Measurements from ENCODE around the gene LRP2.

Gene LRP2

DNA sequence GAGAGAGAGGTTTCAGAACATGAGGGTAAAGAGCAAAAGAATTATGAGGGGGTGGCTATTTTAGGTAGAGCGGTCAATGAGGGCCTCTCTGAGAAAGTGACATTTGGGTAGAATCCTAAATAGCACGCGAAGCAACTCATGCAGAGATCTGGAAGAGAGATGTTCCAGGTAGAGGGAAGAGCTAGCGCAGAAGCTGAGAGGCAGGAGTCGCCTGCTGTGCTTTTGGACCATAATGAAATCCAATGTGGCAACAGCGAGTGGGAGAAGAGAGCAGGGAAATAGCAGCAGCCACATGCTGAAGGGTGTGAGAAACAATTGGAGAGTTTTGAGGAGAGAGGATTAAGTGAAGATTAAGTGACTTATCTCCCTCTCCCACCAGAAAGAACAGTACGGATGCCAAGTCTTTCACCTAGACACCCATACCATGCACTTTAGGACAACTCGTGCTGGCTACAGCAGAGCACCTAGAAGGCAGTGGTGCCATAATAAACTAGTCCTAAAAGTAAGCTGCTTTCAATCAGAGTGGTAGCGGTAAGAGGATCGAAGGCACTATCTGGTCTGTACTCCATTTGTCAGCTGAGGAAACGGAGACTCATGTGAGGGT is 129.7 kb downstream of the LRP2 start:
- Histone ChIP-seq H3K23ac (ENCODE audit: low read length in 2 of 2) (no peak overlapping the region), H2BK12ac (ENCODE audit: low read length in 2 of 2) (no peak overlapping the region), H3K9me3 (ENCODE audit: control insufficient read depth, low read length) (no peaks in the 10 kb centered on the region), H3K4me2 (ENCODE audit: low read length, poor library complexity, severe bottlenecking) (no peak overlapping the region), H2AFZ (ENCODE audit: low read depth, low read length) (no peak overlapping the region), H3K4ac (ENCODE audit: low read depth in 1 of 2, low read length in 2 of 2) (no peak overlapping the region), H2BK15ac (ENCODE audit: low read depth, poor library complexity, severe bottlenecking) (no peak overlapping the region), H3K14ac (ENCODE audit: low read length in 2 of 2) (no peak overlapping the region), H3K27me3 (ENCODE audit: control insufficient read depth in 1 of 2, insufficient read depth in 1 of 2, low read length in 2 of 2) (no peaks in the 10 kb centered on the region), H2BK120ac (ENCODE audit: low read depth, low read length) (no peak overlapping the region), H3K79me1 (replicated peaks; ENCODE audit: low read length, poor library complexity, severe bottlenecking) (no peaks in the 10 kb centered on the region), H2AK5ac (ENCODE audit: low read length, severe bottlenecking) (no peak overlapping the region), H3K36me3 (ENCODE audit: control insufficient read depth in 1 of 2, insufficient read depth in 2 of 2, low read depth in 1 of 2, low read length in 2 of 2) (no peaks in the 10 kb centered on the region), H3K18ac (ENCODE audit: low read depth in 1 of 2, low read length in 2 of 2) (no peak overlapping the region), H3K9ac (ENCODE audit: low read length) (no peak overlapping the region), H3K4me1 (ENCODE audit: control insufficient read depth, insufficient read depth, low read depth, low read length) (no peaks in the 10 kb centered on the region), H4K8ac (ENCODE audit: low read length) (no peak overlapping the region), H3K27ac (ENCODE audit: low read length, poor library complexity, severe bottlenecking) (no peak overlapping the region), H4K91ac (ENCODE audit: low read length) (no peak overlapping the region), H2BK5ac (ENCODE audit: low read depth, low read length, poor library complexity, severe bottlenecking) (no peak overlapping the region), H3K4me3 (ENCODE audit: insufficient read depth in 1 of 2, low read depth in 1 of 2, low read length in 2 of 2) (no peak overlapping the region)
- DNase-seq, result no peak
- WGBS, result 92% methylated on average over 10 of the region's 11 CpGs

DNA sequence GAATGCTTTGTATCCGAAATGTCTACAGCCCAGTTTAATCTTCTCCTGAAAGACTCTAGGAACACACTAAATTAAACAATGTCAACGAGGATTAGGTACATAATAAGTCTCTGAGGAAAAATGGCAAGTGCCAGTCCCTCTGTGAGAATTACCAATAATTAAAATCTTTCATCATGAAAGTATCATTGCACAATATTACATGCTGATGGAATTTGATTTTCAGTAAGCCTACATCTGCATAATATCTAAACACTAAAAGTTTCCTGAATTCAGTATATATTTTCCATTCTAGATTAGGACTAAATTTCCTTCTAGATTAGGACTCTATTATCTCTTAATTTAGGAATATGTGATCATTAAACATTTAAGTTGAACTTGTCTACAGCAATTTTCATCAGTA is 132.1 kb downstream of the LRP2 start:
- no peak overlapping the region for H3K27ac ChIP-seq (ENCODE audit: low read length, poor library complexity, severe bottlenecking)
- H3K4me2 ChIP-seq (ENCODE audit: low read length, poor library complexity, severe bottlenecking), result no peak overlapping the region
- no peak overlapping the region for H4K91ac ChIP-seq (ENCODE audit: low read length)
- H2BK120ac ChIP-seq (ENCODE audit: low read depth, low read length), result no peak overlapping the region
- H2BK5ac ChIP-seq (ENCODE audit: low read depth, low read length, poor library complexity, severe bottlenecking), result no peak overlapping the region
- H3K18ac ChIP-seq (ENCODE audit: low read depth in 1 of 2, low read length in 2 of 2), result no peak overlapping the region
- H3K27me3 ChIP-seq (ENCODE audit: control insufficient read depth in 1 of 2, insufficient read depth in 1 of 2, low read length in 2 of 2), result no peaks in the 10 kb centered on the region
- 93% methylated on average over 1 of the region's 2 CpGs for WGBS
- H3K9me3 ChIP-seq (ENCODE audit: control insufficient read depth, low read length), result no peaks in the 10 kb centered on the region
- no peak overlapping the region for H3K23ac ChIP-seq (ENCODE audit: low read length in 2 of 2)
- no peaks in the 10 kb centered on the region for H3K79me1 ChIP-seq (replicated peaks; ENCODE audit: low read length, poor library complexity, severe bottlenecking)
- H3K9ac ChIP-seq (ENCODE audit: low read length), result no peak overlapping the region
- H4K8ac ChIP-seq (ENCODE audit: low read length), result no peak overlapping the region
- H2AFZ ChIP-seq (ENCODE audit: low read depth, low read length), result no peak overlapping the region
- H2AK5ac ChIP-seq (ENCODE audit: low read length, severe bottlenecking), result no peak overlapping the region
- H2BK15ac ChIP-seq (ENCODE audit: low read depth, poor library complexity, severe bottlenecking), result no peak overlapping the region
- no peak overlapping the region for H3K4me3 ChIP-seq (ENCODE audit: insufficient read depth in 1 of 2, low read depth in 1 of 2, low read length in 2 of 2)
- H3K4me1 ChIP-seq (ENCODE audit: control insufficient read depth, insufficient read depth, low read depth, low read length), result no peaks in the 10 kb centered on the region
- no peak overlapping the region for H2BK12ac ChIP-seq (ENCODE audit: low read length in 2 of 2)
- no peak for DNase-seq
- no peaks in the 10 kb centered on the region for H3K36me3 ChIP-seq (ENCODE audit: control insufficient read depth in 1 of 2, insufficient read depth in 2 of 2, low read depth in 1 of 2, low read length in 2 of 2)
- no peak overlapping the region for H3K4ac ChIP-seq (ENCODE audit: low read depth in 1 of 2, low read length in 2 of 2)
- no peak overlapping the region for H3K14ac ChIP-seq (ENCODE audit: low read length in 2 of 2)

DNA sequence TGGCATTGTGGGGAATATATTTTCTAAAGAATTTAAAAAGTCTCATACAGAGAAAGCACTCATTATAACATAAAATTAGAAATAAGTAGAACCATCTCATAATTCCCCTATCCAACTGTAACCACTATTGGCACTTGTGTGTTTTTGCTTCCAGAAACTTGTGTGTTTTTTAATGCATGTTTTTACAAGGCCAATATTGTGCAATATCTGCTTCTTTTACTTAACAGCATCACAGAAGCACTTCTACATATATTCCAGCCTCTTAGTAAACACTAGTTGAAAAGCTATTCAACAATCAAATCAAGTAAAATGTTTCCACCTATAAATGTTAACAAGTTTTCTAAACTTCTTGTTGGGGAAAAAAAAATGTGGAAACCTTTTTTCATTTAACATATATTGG is 132.7 kb downstream of the LRP2 start:
- H2AK5ac ChIP-seq (ENCODE audit: low read length, severe bottlenecking), result no peak overlapping the region
- H2AFZ ChIP-seq (ENCODE audit: low read depth, low read length), result no peak overlapping the region
- H4K8ac ChIP-seq (ENCODE audit: low read length), result no peak overlapping the region

DNA sequence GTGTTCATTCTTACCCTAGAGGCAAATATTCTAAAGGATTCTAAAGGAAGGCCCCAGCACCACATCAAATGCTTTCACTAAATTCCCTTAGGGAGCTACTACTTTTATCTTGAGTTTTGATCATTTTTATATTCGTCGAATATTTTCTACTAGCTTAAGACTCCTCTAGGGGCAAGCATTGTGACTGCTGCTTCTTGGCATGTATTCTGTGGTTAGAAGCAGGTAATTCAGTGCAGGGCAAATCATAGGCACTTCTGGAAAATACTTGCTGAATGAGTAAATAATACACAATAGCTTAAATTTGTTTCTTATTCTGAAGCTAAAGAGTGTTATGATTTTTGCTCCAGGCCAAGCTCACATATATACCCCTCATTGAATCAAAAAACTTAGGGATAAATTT is 136.4 kb downstream of the LRP2 start:
- Histone ChIP-seq H2BK5ac (ENCODE audit: low read depth, low read length, poor library complexity, severe bottlenecking) (no peak overlapping the region), H3K27ac (ENCODE audit: low read length, poor library complexity, severe bottlenecking) (no peak overlapping the region), H3K27me3 (ENCODE audit: control insufficient read depth in 1 of 2, insufficient read depth in 1 of 2, low read length in 2 of 2) (no peaks in the 10 kb centered on the region), H3K9me3 (ENCODE audit: control insufficient read depth, low read length) (no peaks in the 10 kb centered on the region), H3K4me1 (ENCODE audit: control insufficient read depth, insufficient read depth, low read depth, low read length) (no peaks in the 10 kb centered on the region), H4K8ac (ENCODE audit: low read length) (no peak overlapping the region), H3K4me3 (ENCODE audit: insufficient read depth in 1 of 2, low read depth in 1 of 2, low read length in 2 of 2) (no peak overlapping the region), H3K4me2 (ENCODE audit: low read length, poor library complexity, severe bottlenecking) (no peak overlapping the region), H3K4ac (ENCODE audit: low read depth in 1 of 2, low read length in 2 of 2) (no peak overlapping the region), H3K79me1 (replicated peaks; ENCODE audit: low read length, poor library complexity, severe bottlenecking) (no peaks in the 10 kb centered on the region), H2BK12ac (ENCODE audit: low read length in 2 of 2) (no peak overlapping the region), H3K9ac (ENCODE audit: low read length) (no peak overlapping the region), H3K14ac (ENCODE audit: low read length in 2 of 2) (no peak overlapping the region), H2BK120ac (ENCODE audit: low read depth, low read length) (no peak overlapping the region), H2AK5ac (ENCODE audit: low read length, severe bottlenecking) (no peak overlapping the region), H2BK15ac (ENCODE audit: low read depth, poor library complexity, severe bottlenecking) (no peak overlapping the region), H3K36me3 (ENCODE audit: control insufficient read depth in 1 of 2, insufficient read depth in 2 of 2, low read depth in 1 of 2, low read length in 2 of 2) (no peaks in the 10 kb centered on the region), H4K91ac (ENCODE audit: low read length) (no peak overlapping the region), H3K23ac (ENCODE audit: low read length in 2 of 2) (no peak overlapping the region), H3K18ac (ENCODE audit: low read depth in 1 of 2, low read length in 2 of 2) (no peak overlapping the region), H2AFZ (ENCODE audit: low read depth, low read length) (no peak overlapping the region)
- no peak for DNase-seq
- WGBS, result 100% methylated on average over 2 of the region's 2 CpGs

More for the DNA sequence above, 132.7 kb downstream of the LRP2 start:
- Histone ChIP-seq H3K4me3 (ENCODE audit: insufficient read depth in 1 of 2, low read depth in 1 of 2, low read length in 2 of 2) (no peak overlapping the region), H3K23ac (ENCODE audit: low read length in 2 of 2) (no peak overlapping the region), H2BK12ac (ENCODE audit: low read length in 2 of 2) (no peak overlapping the region), H3K9me3 (ENCODE audit: control insufficient read depth, low read length) (no peaks in the 10 kb centered on the region), H3K4me2 (ENCODE audit: low read length, poor library complexity, severe bottlenecking) (no peak overlapping the region), H3K4me1 (ENCODE audit: control insufficient read depth, insufficient read depth, low read depth, low read length) (no peaks in the 10 kb centered on the region), H3K27me3 (ENCODE audit: control insufficient read depth in 1 of 2, insufficient read depth in 1 of 2, low read length in 2 of 2) (no peaks in the 10 kb centered on the region), H3K14ac (ENCODE audit: low read length in 2 of 2) (no peak overlapping the region), H3K27ac (ENCODE audit: low read length, poor library complexity, severe bottlenecking) (no peak overlapping the region), H2BK120ac (ENCODE audit: low read depth, low read length) (no peak overlapping the region), H3K79me1 (replicated peaks; ENCODE audit: low read length, poor library complexity, severe bottlenecking) (no peaks in the 10 kb centered on the region), H2BK5ac (ENCODE audit: low read depth, low read length, poor library complexity, severe bottlenecking) (no peak overlapping the region), H3K9ac (ENCODE audit: low read length) (no peak overlapping the region), H4K91ac (ENCODE audit: low read length) (no peak overlapping the region), H3K4ac (ENCODE audit: low read depth in 1 of 2, low read length in 2 of 2) (no peak overlapping the region), H3K18ac (ENCODE audit: low read depth in 1 of 2, low read length in 2 of 2) (no peak overlapping the region), H2BK15ac (ENCODE audit: low read depth, poor library complexity, severe bottlenecking) (no peak overlapping the region), H3K36me3 (ENCODE audit: control insufficient read depth in 1 of 2, insufficient read depth in 2 of 2, low read depth in 1 of 2, low read length in 2 of 2) (no peaks in the 10 kb centered on the region)
- no peak for DNase-seq
